SK-N-MC (cell line): Measurements from ENCODE around the gene SMURF1.

ENCODE experiments used
- EZH2 ChIP-seq: fragments of 200-600 bp; sonication (generic); IDR thresholded peaks from one replicate; pipeline ENCODE4 v1.6.1; 2017; ENCODE audit warnings: antibody characterized with exemption
- FOXP2 ChIP-seq: optimal IDR thresholded peaks from 2 replicates; pipeline ENCODE3; 2011; ENCODE audit warnings: mild to moderate bottlenecking, moderate library complexity; ENCODE audit not compliant: insufficient read depth; ENCODE audit errors: extremely low read length, control extremely low read depth

DNA sequence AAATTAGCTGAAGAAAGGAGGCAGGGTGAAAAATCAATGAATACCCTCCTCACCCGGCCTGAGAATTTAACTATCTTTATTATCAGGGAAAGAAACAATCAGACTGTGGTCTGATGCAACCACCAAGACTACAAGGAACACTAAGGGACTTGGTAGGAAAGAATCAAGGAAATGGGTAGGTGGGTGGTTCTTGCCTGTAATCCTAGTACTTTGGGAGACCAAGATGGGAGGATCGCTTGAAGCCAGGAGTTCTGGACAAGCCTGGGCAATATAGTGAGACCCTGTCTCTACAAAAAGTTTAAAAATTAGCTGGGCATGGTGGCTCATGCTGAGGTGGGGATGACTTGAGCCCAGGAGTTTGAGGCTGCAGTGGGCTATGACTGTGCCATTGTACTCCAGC lies 12.6 kb downstream of the SMURF1 start:
- TF ChIP-seq EZH2 (no peak), FOXP2 (no peak)
